Mammary epithelial cell (primary cell): ENCODE data around the gene ELK4.

ENCODE experiments used
- CTCF ChIP-seq, 2 donors: IDR thresholded peaks in 1 of 2; conservative IDR thresholded peaks in 1 of 2; 2 replicates each; pipeline ENCODE4 v1.5.1; 2011 to 2012; ENCODE audit warnings: inconsistent platforms in 2 of 2, low read length in 2 of 2, mild to moderate bottlenecking in 2 of 2, control low read depth in 1 of 2, low read depth in 1 of 2; ENCODE audit not compliant: insufficient read depth in 1 of 2; ENCODE audit errors: extremely low read depth in 1 of 2
- EZH2 ChIP-seq: IDR thresholded peaks from 2 replicates; pipeline ENCODE4 v1.6.1; 2012; ENCODE audit warnings: low read length, inconsistent platforms, borderline replicate concordance

GRCh38 chr1:205578780-205579571, 52.8 kb downstream of the ELK4 start:
- no peak for TF ChIP-seq CTCF (conservative IDR thresholded peaks at IDR 0.05 in 1 of 2, IDR thresholded peaks at IDR 0.05 in 1 of 2; ENCODE audit: extremely low read depth in 1 of 2, insufficient read depth in 1 of 2, low read depth in 1 of 2, low read length in 2 of 2)
- no peak for TF ChIP-seq EZH2
